HG03460 (cell line): ENCODE data around the gene RPL12.
"Not testable (repeated sequence)": the region's sequence is repeated elsewhere in the genome, so short reads cannot be mapped to it uniquely, and the experiment has no call there.

ENCODE experiments used
- ATAC-seq: cut with Tn5 transposase; IDR thresholded peaks from one replicate; pipeline ENCODE4 v1.9.1; 2021; ENCODE audit not compliant: unreplicated experiment

RPL12 gene

GRCh38 chr9:127470662-127471061, 19.5 kb upstream of the RPL12 start:
- no peak for ATAC-seq

- no peak for ATAC-seq
Observed at GRCh38 chr9:127467621-127468020, 16.4 kb upstream of the RPL12 start.

- not testable (repeated sequence) for ATAC-seq
Observed at GRCh38 chr9:127466407-127466917, 15.3 kb upstream of the RPL12 start.

- no peak for ATAC-seq
Observed at GRCh38 chr9:127463911-127464310, 12.7 kb upstream of the RPL12 start.

- no peak for ATAC-seq
Observed at GRCh38 chr9:127463382-127463781, 12.2 kb upstream of the RPL12 start.

- ATAC-seq, result no peak
Observed at GRCh38 chr9:127458921-127459320, 7.7 kb upstream of the RPL12 start.

- no peak for ATAC-seq
Observed at GRCh38 chr9:127457191-127457878, 6.1 kb upstream of the RPL12 start.

- no peak for ATAC-seq
Observed at GRCh38 chr9:127455324-127455992, 4.3 kb upstream of the RPL12 start.

GRCh38 chr9:127452691-127453090, 1.5 kb upstream of the RPL12 start:
- ATAC-seq, result no peak

- ATAC-seq, result peak; percentile 16
Observed at GRCh38 chr9:127451858-127452656, 851 bp upstream of the RPL12 start.

GRCh38 chr9:127451608-127451857, 327 bp upstream of the RPL12 start:
- no peak for ATAC-seq

GRCh38 chr9:127450243-127450760, 904 bp downstream of the RPL12 start:
- no peak for ATAC-seq

GRCh38 chr9:127449332-127449966, 1.8 kb downstream of the RPL12 start:
- ATAC-seq, result no peak

GRCh38 chr9:127448112-127448805, 2.9 kb downstream of the RPL12 start:
- ATAC-seq, result no peak

GRCh38 chr9:127447416-127448111, 3.6 kb downstream of the RPL12 start:
- no peak for ATAC-seq

- no peak for ATAC-seq
Observed at GRCh38 chr9:127446713-127447415, 4.3 kb downstream of the RPL12 start.

GRCh38 chr9:127445851-127446712, 5.1 kb downstream of the RPL12 start:
- no peak for ATAC-seq
